Ectodermal cell (in vitro differentiated cells): ENCODE results near the gene RABGAP1L.

Experiments used
- H3K27ac ChIP-seq: 2 replicates; pipeline ENCODE4 v1.7.0; 2013; ENCODE audit warnings: mild to moderate bottlenecking, low read depth, low read length; ENCODE audit not compliant: insufficient read depth, poor library complexity, severe bottlenecking
- H3K27me3 ChIP-seq: 2 replicates; pipeline ENCODE4 v1.7.0; 2013; ENCODE audit warnings: mild to moderate bottlenecking, low read length; ENCODE audit not compliant: insufficient read depth, control insufficient read depth, poor library complexity, severe bottlenecking
- H3K36me3 ChIP-seq: one replicate; pipeline ENCODE4 v1.7.0; 2013; ENCODE audit warnings: low read length; ENCODE audit not compliant: control insufficient read depth, insufficient read depth
- H3K4me1 ChIP-seq: one replicate; pipeline ENCODE4 v1.7.0; 2013; ENCODE audit warnings: low read length; ENCODE audit not compliant: control insufficient read depth, insufficient read depth
- H3K4me3 ChIP-seq: 2 replicates; pipeline ENCODE4 v1.7.0; 2013; ENCODE audit warnings: low read depth, low read length, control low read depth; ENCODE audit not compliant: insufficient read depth
- H3K9me3 ChIP-seq: 2 replicates; pipeline ENCODE4 v1.7.0; 2013; ENCODE audit warnings: mild to moderate bottlenecking, low read length, moderate library complexity; ENCODE audit not compliant: control insufficient read depth
- WGBS, 2 experiments: methylation state at CpG; one replicate each; pipeline ENCODE4 v1.1.7; 2013; ENCODE audit warnings: missing lambda C conversion rate in 2 of 2; 5-methylcytosine and 5-hydroxymethylcytosine counted together

Gene RABGAP1L

DNA sequence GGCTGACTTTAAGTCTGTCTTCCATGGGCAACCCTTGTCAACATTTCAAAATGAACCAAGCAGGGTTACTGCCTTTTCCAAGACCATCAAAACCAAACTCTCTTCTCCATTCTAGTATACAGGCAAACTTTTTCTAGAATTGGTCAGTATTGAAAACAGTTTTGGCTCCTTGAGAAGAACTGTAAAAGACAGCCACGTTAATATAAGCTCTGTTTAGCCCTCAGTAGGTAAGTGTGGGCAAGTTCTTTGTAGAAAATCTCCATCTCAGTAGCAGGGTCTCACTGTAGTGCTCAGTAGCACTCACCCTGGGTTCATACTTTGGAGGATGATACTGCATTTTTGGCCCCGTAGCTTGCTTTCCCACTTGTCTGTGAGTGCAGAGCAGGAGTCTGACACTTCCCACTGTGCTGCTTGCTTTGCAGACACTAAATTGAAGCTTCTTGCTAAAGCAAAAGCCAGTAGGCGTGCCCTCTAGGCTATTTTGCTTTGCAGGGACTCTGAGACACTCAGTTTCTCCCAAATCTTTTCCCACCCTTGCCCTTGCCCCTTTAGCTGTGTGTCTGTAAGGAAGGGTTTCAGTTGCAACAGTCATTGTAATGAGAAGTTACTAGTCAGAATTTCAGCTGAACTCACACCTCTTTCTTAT lies 806.2 kb downstream of the RABGAP1L start:
- Histone ChIP-seq H3K9me3 (no peaks in the 10 kb centered on the region), H3K27me3 (no peaks in the 10 kb centered on the region), H3K4me3 (no peak overlapping the region), H3K4me1 (peaks cover 12% of the 10 kb centered on the region), H3K36me3 (no peaks in the 10 kb centered on the region), H3K27ac (peak overlapping the region; percentile 39)
- 68 to 74% methylated on average over 3 of the region's 3 CpGs for WGBS, 2 experiments

- H3K27me3 ChIP-seq: no peaks in the 10 kb centered on the region
- H3K27ac ChIP-seq: peak overlapping the region; percentile 39
- no peaks in the 10 kb centered on the region for H3K9me3 ChIP-seq
- 100% methylated on average over 1 of the region's 1 CpG; no CpG with 5 or more reads in 1 of the 2 experiments for WGBS, 2 experiments
- peaks cover 12% of the 10 kb centered on the region for H3K4me1 ChIP-seq
- no peak overlapping the region for H3K4me3 ChIP-seq
- H3K36me3 ChIP-seq: no peaks in the 10 kb centered on the region
Measured at GRCh38 chr1:174966008-174966572, 806.8 kb downstream of the RABGAP1L start.

GRCh38 chr1:174967845-174968705 lies 808.8 kb downstream of the RABGAP1L start:
- peaks cover 15% of the 10 kb centered on the region for H3K4me1 ChIP-seq
- H3K27me3 ChIP-seq: no peaks in the 10 kb centered on the region
- H3K27ac ChIP-seq: no peak overlapping the region
- no peak overlapping the region for H3K4me3 ChIP-seq
- no peaks in the 10 kb centered on the region for H3K36me3 ChIP-seq
- WGBS, 2 experiments: 64 to 91% methylated on average over 2 to 3 of the region's 4 CpGs
- no peaks in the 10 kb centered on the region for H3K9me3 ChIP-seq

- Histone ChIP-seq H3K9me3 (no peaks in the 10 kb centered on the region), H3K36me3 (no peaks in the 10 kb centered on the region), H3K27ac (no peak overlapping the region), H3K27me3 (no peaks in the 10 kb centered on the region), H3K4me1 (peaks cover 15% of the 10 kb centered on the region), H3K4me3 (no peak overlapping the region)
- 91 to 94% methylated on average over 5 of the region's 5 CpGs for WGBS, 2 experiments
Measured at GRCh38 chr1:174968750-174969244, 809.5 kb downstream of the RABGAP1L start.

GRCh38 chr1:174969977-174970376 lies 810.7 kb downstream of the RABGAP1L start:
- no peak overlapping the region for H3K27ac ChIP-seq
- H3K9me3 ChIP-seq: no peaks in the 10 kb centered on the region
- no peak overlapping the region for H3K4me3 ChIP-seq
- H3K27me3 ChIP-seq: no peaks in the 10 kb centered on the region
- H3K36me3 ChIP-seq: no peaks in the 10 kb centered on the region
- 98 to 100% methylated on average over 1 of the region's 1 CpG for WGBS, 2 experiments
- peaks cover 12% of the 10 kb centered on the region for H3K4me1 ChIP-seq

DNA sequence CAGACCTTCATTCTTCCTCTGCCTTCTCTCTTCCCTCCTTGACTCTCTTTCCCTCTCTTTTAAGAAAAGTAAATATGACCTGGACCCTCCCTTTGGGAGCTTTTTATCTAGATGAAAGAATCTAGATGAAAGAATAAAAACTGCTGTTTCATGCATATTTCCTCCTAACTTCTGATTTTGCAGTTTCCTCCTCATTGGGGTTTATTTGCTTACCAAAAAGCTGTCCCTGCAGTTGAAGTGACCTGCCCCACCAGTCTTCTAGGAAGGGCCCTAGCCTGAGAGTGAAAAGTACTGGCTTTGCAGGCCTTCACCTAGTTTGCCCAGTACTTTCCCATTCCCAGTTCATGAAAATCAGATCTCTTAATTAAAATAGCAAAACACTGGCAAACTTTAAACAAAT lies 812.1 kb downstream of the RABGAP1L start:
- no peaks in the 10 kb centered on the region for H3K36me3 ChIP-seq
- no peaks in the 10 kb centered on the region for H3K27me3 ChIP-seq
- no peak overlapping the region for H3K4me3 ChIP-seq
- no peaks in the 10 kb centered on the region for H3K9me3 ChIP-seq
- no peak overlapping the region for H3K27ac ChIP-seq
- peaks cover 3% of the 10 kb centered on the region for H3K4me1 ChIP-seq

DNA sequence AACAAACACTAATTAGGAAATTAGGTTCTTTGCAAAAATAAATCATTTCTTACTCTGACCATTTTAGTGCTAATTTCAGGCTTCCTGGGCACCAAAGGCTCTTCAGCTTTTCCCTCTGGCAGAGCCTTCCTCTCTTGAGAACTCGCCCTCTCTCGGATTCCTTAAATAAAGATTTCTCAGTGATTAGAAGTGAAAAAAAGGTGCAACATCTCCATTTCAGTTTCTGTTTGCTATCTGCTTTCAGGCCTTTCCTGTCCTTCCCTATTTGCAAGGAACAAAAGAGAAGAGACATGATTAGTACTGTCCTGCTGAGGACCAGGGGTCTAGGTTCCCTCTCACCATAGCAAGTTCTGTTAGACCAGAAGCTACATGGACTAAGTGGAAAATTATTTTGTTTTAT lies 812.6 kb downstream of the RABGAP1L start:
- Histone ChIP-seq H3K36me3 (no peaks in the 10 kb centered on the region), H3K9me3 (no peaks in the 10 kb centered on the region), H3K27ac (no peak overlapping the region), H3K4me1 (peaks cover 3% of the 10 kb centered on the region), H3K27me3 (no peaks in the 10 kb centered on the region), H3K4me3 (no peak overlapping the region)
- 56% methylated on average over 2 of the region's 2 CpGs; no CpG with 5 or more reads in 1 of the 2 experiments for WGBS, 2 experiments

- peaks cover 3% of the 10 kb centered on the region for H3K4me1 ChIP-seq
- no peak overlapping the region for H3K27ac ChIP-seq
- H3K4me3 ChIP-seq: no peak overlapping the region
- no peaks in the 10 kb centered on the region for H3K9me3 ChIP-seq
- no peaks in the 10 kb centered on the region for H3K27me3 ChIP-seq
- WGBS, 2 experiments: 89 to 93% methylated on average over 2 of the region's 2 CpGs
- no peaks in the 10 kb centered on the region for H3K36me3 ChIP-seq
Measured at GRCh38 chr1:174974711-174975119, 815.4 kb downstream of the RABGAP1L start.

DNA sequence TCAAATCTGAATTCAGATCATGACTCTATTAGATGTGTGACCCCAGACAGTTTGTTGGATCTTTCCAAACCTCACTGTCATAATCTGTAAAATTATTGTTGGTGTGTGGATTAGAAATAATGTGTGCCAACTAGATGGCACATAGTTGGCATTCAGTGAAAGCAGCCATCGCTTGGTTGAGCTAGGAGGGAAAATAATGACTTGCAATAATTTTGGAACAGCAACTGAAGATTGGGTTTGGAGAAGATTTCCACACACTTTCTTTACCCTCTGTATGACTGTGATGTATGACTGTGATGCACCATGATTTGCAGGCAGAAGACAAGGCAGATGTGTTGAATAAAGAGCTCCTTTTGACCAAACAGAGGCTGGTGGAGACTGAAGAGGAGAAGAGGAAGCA lies 816.4 kb downstream of the RABGAP1L start:
- Histone ChIP-seq H3K9me3 (no peaks in the 10 kb centered on the region), H3K27ac (no peak overlapping the region), H3K4me3 (no peak overlapping the region), H3K36me3 (no peaks in the 10 kb centered on the region), H3K4me1 (peaks cover 3% of the 10 kb centered on the region), H3K27me3 (no peaks in the 10 kb centered on the region)
- 97 to 100% methylated on average over 1 of the region's 1 CpG for WGBS, 2 experiments

DNA sequence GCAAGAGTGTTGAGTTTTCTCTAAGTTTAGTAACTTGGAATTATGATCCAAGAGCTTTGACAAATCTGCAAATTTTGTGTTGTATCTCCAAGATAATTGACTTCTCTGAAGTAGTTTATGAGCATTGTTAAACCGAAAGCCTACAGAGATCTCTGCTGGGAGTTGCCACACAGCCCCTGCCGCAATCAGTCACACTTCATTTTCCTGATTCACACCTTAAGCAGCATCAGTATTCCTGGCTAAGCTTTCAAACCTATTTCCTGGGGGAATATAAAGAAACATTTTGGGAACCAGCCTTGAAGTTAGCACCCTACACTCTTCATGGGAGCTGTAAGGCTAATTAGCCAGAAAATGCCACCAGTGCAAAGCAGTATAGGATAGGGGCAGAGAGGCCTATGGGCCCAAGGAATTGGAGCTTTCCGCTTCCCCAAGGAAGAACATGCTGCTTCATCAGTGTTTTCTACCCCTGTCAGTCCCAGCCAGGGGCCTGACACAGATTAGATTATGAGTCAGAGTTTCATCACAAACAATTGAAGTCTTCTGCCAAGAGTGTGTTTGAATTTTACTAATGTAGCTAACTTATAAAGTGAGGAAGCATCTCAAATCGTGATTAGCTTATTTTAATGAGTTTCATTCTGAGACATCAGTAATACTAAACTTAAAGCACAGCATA lies 817.3 kb downstream of the RABGAP1L start:
- 96 to 97% methylated on average over 3 to 4 of the region's 4 CpGs for WGBS, 2 experiments

More for the DNA sequence above, 817.3 kb downstream of the RABGAP1L start:
- Histone ChIP-seq H3K36me3 (no peaks in the 10 kb centered on the region), H3K4me1 (peaks cover 2% of the 10 kb centered on the region), H3K9me3 (no peaks in the 10 kb centered on the region), H3K27me3 (no peaks in the 10 kb centered on the region), H3K27ac (no peak overlapping the region), H3K4me3 (no peak overlapping the region)
